ENCODE data around the gene HTATIP2. TPM values are rescaled to one million over a fixed set of nuclear protein-coding genes. Genes with fewer than 3 reads are reported as not detected.

The HTATIP2 gene
- total and polyA plus RNA-seq, 2 experiments from 2014 or later: 45.0 to 57.5 TPM

DNA sequence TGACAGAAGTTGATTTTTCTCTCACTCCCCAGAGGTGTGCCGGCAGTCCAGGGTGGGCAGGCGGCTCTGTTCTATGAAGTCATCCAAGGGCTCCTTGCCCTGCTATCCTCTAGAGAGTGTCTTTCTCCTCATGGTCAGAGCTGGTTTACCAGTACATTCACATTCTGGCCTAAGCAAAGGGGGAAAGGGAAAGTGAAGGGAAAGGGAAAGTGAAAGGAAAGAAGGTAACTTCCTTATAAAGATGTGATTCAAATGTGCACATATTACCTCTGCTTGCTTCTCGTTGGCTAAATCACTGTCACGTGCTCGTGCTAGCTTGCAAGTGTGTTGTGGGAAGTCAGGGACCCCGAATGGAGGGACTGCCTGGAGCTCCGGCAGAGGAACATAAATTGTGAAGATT is 2.9 kb upstream of the HTATIP2 start (continued):
- no peak for TF ChIP-seq REST (IDR thresholded peaks at IDR 0.05; ENCODE audit: unreplicated experiment)
- TF ChIP-seq CREB1 (CRISPR knock-in tag; IDR thresholded peaks at IDR 0.05; ENCODE audit: low read depth): no peak
- TF ChIP-seq ZNF331 (CRISPR knock-in tag; IDR thresholded peaks at IDR 0.05; ENCODE audit: low read depth): no peak
- TF ChIP-seq ZNF114 (CRISPR knock-in tag; IDR thresholded peaks at IDR 0.05): no peak
- no peak for TF ChIP-seq NANOG (IDR thresholded peaks at IDR 0.05; ENCODE audit: borderline replicate concordance)
- TF ChIP-seq STAT1 (IDR thresholded peaks at IDR 0.05; ENCODE audit: unreplicated experiment): no peak
- no peak for TF ChIP-seq POLR2AphosphoS5 (IDR thresholded peaks at IDR 0.05; ENCODE audit: low read depth)
- TF ChIP-seq, protein P1, sequence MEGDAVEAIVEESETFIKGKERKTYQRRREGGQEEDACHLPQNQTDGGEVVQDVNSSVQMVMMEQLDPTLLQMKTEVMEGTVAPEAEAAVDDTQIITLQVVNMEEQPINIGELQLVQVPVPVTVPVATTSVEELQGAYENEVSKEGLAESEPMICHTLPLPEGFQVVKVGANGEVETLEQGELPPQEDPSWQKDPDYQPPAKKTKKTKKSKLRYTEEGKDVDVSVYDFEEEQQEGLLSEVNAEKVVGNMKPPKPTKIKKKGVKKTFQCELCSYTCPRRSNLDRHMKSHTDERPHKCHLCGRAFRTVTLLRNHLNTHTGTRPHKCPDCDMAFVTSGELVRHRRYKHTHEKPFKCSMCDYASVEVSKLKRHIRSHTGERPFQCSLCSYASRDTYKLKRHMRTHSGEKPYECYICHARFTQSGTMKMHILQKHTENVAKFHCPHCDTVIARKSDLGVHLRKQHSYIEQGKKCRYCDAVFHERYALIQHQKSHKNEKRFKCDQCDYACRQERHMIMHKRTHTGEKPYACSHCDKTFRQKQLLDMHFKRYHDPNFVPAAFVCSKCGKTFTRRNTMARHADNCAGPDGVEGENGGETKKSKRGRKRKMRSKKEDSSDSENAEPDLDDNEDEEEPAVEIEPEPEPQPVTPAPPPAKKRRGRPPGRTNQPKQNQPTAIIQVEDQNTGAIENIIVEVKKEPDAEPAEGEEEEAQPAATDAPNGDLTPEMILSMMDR (conservative IDR thresholded peaks at IDR 0.05; ENCODE audit: low read depth in 2 of 2): no peak
- no peak for TF ChIP-seq EZH2phosphoT487 (IDR thresholded peaks at IDR 0.05; ENCODE audit: unreplicated experiment)
- TF ChIP-seq, protein P2, sequence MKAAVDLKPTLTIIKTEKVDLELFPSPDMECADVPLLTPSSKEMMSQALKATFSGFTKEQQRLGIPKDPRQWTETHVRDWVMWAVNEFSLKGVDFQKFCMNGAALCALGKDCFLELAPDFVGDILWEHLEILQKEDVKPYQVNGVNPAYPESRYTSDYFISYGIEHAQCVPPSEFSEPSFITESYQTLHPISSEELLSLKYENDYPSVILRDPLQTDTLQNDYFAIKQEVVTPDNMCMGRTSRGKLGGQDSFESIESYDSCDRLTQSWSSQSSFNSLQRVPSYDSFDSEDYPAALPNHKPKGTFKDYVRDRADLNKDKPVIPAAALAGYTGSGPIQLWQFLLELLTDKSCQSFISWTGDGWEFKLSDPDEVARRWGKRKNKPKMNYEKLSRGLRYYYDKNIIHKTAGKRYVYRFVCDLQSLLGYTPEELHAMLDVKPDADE (IDR thresholded peaks at IDR 0.05): no peak
- no peak for TF ChIP-seq EZH2 (IDR thresholded peaks at IDR 0.05; ENCODE audit: low read depth, unreplicated experiment)
- no peak for TF ChIP-seq JUNB (IDR thresholded peaks at IDR 0.05; ENCODE audit: unreplicated experiment)

- Mint-ChIP-seq H3K4me1 (peaks cover 23% of the 10 kb centered on the region), H3K27me3 (ENCODE audit: insufficient read depth, low read depth, poor library complexity) (peaks cover 13% of the 10 kb centered on the region), H3K27ac (no peak overlapping the region), H3K4me3 (no peak overlapping the region), H3K36me3 (ENCODE audit: low read depth) (peaks cover 4% of the 10 kb centered on the region; the same call in 1 of the 3 replicates), H3K9me3 (peaks cover 3% of the 10 kb centered on the region; the same call in 2 of the 3 replicates)
- Histone ChIP-seq H3K36me3 (ENCODE audit: insufficient read depth) (no peaks in the 10 kb centered on the region), H3K4me2 (no peak overlapping the region), H3F3A (replicated peaks; ENCODE audit: low read depth) (no peaks in the 10 kb centered on the region; the same call in 1 of the 2 replicates), H2AFZ (no peak overlapping the region), H4K20me1 (replicated peaks; ENCODE audit: insufficient read depth) (no peaks in the 10 kb centered on the region), H3K27me3 (ENCODE audit: insufficient read depth) (peaks cover 30% of the 10 kb centered on the region), H3K4me1 (ENCODE audit: insufficient read depth) (peaks cover 21% of the 10 kb centered on the region), H3K4me3 (no peak overlapping the region), H3K79me2 (replicated peaks; ENCODE audit: insufficient read depth) (peaks cover 3% of the 10 kb centered on the region; the same call in 1 of the 2 replicates), H3K27ac (ENCODE audit: low read depth) (no peak overlapping the region), H3K9me2 (ENCODE audit: insufficient read depth) (peaks cover 8% of the 10 kb centered on the region)
- ATAC-seq: no peak
- DNase-seq (ENCODE audit: low spot score): no peak
- TF ChIP-seq REST (IDR thresholded peaks at IDR 0.05; ENCODE audit: unreplicated experiment): no peak
Measured at GRCh38 chr11:20362481-20362880, 1.0 kb upstream of the HTATIP2 start.
